Stimulated activated CD4-positive, alpha-beta T cell treated with anti-CD3 and anti-CD28 coated beads, Interleukin-4, amount 100 ng/mL, for 4 hours (primary cell): ENCODE data around the gene C1orf21.

Experiments
- DNase-seq, 2 experiments: peaks; one replicate each; pipeline ENCODE4 v3.0.0-alpha.2; 2020

The C1orf21 gene

GRCh38 chr1:184635347-184635979 is 248.6 kb downstream of the C1orf21 start:
- no peak for DNase-seq

- DNase-seq = no peak
Observed at GRCh38 chr1:184635980-184636431, 249.2 kb downstream of the C1orf21 start.

GRCh38 chr1:184637664-184638240 is 250.9 kb downstream of the C1orf21 start:
- no peak for DNase-seq

- DNase-seq = no peak
Observed at GRCh38 chr1:184639205-184639604, 252.4 kb downstream of the C1orf21 start.

GRCh38 chr1:184640505-184640904 is 253.7 kb downstream of the C1orf21 start:
- no peak for DNase-seq

GRCh38 chr1:184641894-184642293 is 255.1 kb downstream of the C1orf21 start:
- DNase-seq = no peak

GRCh38 chr1:184643661-184644060 is 256.8 kb downstream of the C1orf21 start:
- no peak for DNase-seq

- no peak for DNase-seq
Observed at GRCh38 chr1:184644771-184645170, 257.9 kb downstream of the C1orf21 start.

GRCh38 chr1:184646178-184646701 is 259.4 kb downstream of the C1orf21 start:
- no peak for DNase-seq

- no peak for DNase-seq
Observed at GRCh38 chr1:184646824-184647223, 260.0 kb downstream of the C1orf21 start.

GRCh38 chr1:184647471-184647870 is 260.6 kb downstream of the C1orf21 start:
- DNase-seq = no peak

GRCh38 chr1:184648160-184648855 is 261.5 kb downstream of the C1orf21 start:
- no peak for DNase-seq

GRCh38 chr1:184648856-184649201 is 262.0 kb downstream of the C1orf21 start:
- no peak for DNase-seq

- no peak for DNase-seq
Observed at GRCh38 chr1:184649451-184649888, 262.6 kb downstream of the C1orf21 start.

- no peak for DNase-seq
Observed at GRCh38 chr1:184650177-184650866, 263.5 kb downstream of the C1orf21 start.

GRCh38 chr1:184655185-184655584 is 268.4 kb downstream of the C1orf21 start:
- DNase-seq = no peak

- DNase-seq = no peak
Observed at GRCh38 chr1:184656221-184656620, 269.4 kb downstream of the C1orf21 start.

GRCh38 chr1:184658055-184658454 is 271.2 kb downstream of the C1orf21 start:
- DNase-seq = no peak

- no peak for DNase-seq
Observed at GRCh38 chr1:184660462-184661191, 273.8 kb downstream of the C1orf21 start.

GRCh38 chr1:184661801-184662200 is 275.0 kb downstream of the C1orf21 start:
- DNase-seq = no peak

- DNase-seq = peak in 1 of 2 experiments; percentile 9
Observed at GRCh38 chr1:184664042-184664660, 277.3 kb downstream of the C1orf21 start.

- DNase-seq = no peak
Observed at GRCh38 chr1:184664661-184665060, 277.8 kb downstream of the C1orf21 start.
